Measurements from ENCODE around the gene WNT10A.

Gene WNT10A

DNA sequence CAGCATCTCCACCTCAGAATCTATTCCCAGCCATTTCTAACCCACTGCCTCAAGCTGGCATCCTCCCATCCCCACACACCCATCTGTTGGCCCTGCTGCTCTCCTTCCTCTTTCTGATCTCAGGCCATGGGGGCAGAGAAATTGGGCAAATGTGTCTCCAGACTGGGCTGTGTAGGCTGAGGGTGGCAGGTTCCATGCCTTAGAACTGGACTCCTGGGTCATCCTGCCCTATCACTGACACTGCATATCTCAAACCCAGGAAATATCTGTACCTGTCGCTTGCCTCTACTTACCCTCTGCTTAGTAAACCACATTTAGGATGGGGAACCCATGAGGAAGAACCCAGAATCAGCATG is 1.8 kb downstream of the WNT10A start:
- no peak for DNase-seq (ENCODE audit: low read depth)
- TF ChIP-seq, protein P1, sequence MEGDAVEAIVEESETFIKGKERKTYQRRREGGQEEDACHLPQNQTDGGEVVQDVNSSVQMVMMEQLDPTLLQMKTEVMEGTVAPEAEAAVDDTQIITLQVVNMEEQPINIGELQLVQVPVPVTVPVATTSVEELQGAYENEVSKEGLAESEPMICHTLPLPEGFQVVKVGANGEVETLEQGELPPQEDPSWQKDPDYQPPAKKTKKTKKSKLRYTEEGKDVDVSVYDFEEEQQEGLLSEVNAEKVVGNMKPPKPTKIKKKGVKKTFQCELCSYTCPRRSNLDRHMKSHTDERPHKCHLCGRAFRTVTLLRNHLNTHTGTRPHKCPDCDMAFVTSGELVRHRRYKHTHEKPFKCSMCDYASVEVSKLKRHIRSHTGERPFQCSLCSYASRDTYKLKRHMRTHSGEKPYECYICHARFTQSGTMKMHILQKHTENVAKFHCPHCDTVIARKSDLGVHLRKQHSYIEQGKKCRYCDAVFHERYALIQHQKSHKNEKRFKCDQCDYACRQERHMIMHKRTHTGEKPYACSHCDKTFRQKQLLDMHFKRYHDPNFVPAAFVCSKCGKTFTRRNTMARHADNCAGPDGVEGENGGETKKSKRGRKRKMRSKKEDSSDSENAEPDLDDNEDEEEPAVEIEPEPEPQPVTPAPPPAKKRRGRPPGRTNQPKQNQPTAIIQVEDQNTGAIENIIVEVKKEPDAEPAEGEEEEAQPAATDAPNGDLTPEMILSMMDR (IDR thresholded peaks at IDR 0.05; ENCODE audit: insufficient read depth, low read depth, low read length, missing control alignments), result no peak
- H3K4me3 ChIP-seq (ENCODE audit: low read depth, low read length), result peak overlapping the region; percentile 68

DNA sequence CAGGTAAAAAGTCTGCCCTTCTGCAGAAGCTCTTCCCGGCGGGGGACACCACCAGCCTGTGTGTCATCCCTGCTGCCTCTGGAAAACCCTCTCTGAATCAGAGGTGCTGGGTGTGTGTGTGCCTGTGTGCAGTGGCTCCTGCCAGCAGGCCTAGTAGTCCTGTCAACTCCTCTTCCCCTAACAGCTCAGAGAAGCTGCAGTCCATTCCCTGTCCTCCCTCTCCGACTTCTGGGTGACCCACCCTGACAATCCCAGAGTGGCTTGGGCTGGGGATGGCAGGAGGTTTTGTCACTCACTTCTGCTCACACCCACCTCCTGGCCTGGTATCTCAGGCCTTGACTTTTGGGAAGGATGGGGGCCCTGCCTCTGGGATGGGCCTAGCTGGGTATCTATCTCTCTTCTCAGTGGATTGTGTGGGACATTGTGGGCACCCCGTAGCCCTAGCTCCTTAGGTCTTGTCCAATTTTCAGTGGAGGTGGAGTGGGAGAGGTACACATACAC is 2.3 kb downstream of the WNT10A start:
- peak overlapping the region; percentile 68 for H3K4me3 ChIP-seq (ENCODE audit: low read depth, low read length)
- DNase-seq (ENCODE audit: low read depth), result no peak
- TF ChIP-seq, protein P1 (IDR thresholded peaks at IDR 0.05; ENCODE audit: insufficient read depth, low read depth, low read length, missing control alignments), result no peak

DNA sequence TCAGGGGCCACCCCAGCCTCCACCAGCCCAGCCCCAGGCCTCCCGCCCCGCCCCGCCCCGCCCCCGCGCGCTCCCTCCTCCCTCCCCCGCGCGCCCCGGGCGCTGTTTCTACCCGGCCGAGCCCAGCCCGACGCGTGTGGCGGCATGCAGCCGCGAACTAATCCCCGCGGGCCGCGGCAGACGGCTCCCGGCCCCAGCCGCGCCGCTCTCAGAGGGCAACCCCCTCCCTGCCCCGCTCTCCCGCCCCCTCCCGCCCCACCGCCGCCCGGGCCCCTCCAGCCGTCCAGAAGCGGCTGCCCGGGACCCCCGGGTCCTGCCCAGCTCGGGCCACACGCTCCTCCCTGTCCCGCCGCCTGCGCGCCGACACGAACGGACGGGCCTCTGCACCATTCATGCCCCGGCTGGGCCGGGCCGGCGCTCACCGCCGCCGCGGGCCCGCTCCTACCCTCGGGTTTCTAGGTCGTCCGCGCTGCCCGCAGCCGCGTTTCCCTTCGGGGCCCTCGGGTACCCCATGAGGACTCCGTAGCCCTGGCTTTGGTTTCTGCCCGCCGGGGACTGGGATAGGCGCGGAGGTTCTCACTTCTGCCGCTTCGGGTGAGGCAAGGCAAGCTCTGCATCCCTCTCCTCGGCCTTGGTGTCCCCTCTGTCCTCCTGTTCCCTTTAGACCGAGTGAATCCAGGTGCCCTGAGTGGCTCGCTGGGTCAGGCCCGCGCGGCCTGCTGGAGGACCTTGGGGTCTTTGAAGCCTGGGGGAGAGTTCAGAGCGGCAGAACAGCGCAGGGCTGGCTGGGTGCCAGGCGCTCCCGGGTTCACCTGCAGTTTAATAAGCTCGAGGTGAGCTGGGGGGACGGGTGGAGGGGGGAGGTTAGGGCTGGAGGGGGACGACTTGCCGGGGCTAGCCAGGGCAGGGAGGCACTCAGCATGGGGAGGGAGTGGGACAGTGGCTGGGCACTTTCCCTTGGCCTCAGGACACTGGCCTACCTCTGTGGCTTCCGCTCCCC is 3.1 kb downstream of the WNT10A start:
- TF ChIP-seq, protein P1 (IDR thresholded peaks at IDR 0.05; ENCODE audit: insufficient read depth, low read depth, low read length, missing control alignments), result no peak

DNA sequence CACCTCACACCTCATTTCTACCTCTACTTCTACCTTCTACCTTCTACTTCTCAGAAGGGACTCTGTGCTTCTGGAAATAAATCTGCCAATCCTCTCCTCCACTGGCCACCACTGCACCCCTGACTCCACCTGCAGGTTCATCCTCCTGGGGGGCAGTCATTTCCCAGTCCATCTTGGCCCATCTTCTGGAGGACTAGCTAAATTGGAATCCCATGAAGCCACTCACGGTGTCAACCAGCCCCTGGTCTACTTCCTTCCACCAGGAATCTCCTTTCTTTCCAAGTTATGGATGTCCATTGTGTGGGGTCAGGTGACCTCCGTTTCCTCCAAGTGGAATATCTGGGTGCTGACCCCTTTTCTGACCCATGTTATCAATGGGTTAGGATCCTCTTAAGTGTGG is 3.9 kb downstream of the WNT10A start:
- no peak for DNase-seq (ENCODE audit: low read depth)
- TF ChIP-seq, protein P1 (IDR thresholded peaks at IDR 0.05; ENCODE audit: insufficient read depth, low read depth, low read length, missing control alignments), result no peak
- H3K4me3 ChIP-seq (ENCODE audit: low read depth, low read length), result peak overlapping the region; percentile 70

More for the DNA sequence above, 3.1 kb downstream of the WNT10A start:
- H3K4me3 ChIP-seq (ENCODE audit: low read depth, low read length), result peak overlapping the region; percentile 70
- no peak for DNase-seq (ENCODE audit: low read depth)

DNA sequence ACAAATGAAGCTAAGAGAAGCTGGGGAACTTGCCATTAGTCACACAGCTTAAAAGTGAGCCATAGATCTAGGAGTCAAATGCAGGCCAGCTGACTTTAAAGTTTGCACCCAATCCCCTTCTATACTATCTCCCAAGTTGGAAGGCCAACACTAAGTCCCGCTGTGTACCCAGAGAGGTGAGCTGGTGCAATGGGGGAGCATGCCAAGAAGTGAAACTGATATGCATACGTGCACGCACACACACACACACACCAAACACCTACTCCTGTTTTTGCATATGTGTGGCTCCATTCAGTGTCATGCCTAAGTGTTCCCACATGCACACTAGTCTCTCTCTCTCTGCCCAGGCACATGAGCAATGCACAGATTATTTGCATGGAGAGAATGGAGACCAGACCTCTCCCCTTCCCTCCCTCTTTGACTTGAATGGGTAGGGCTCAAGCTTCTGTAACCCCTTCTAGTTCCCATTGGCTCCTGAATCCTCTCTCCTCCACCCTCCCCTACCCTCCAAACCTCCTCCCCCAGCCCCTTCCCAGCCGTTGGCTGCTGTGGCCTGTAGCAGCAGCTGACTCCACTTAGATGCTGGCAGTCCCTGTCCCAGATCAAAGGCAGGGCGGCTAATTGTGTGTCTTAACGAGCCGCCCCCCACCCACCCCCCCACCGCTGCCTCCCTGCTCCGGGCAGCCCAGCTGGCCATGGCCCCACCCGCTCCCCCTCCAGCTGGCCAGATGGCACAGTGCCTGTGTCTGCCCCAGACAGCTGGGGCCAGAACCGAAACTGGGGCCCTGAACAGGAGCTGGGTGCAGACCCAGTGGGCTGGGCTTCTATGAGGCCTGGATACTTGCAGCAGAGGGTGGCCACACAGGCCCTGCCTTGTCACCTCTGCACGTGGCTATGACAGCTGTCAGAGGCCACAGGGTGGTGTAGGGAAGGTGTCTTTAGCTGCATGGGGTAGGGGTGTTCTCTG is 5.6 kb downstream of the WNT10A start:
- TF ChIP-seq, protein P1 (IDR thresholded peaks at IDR 0.05; ENCODE audit: insufficient read depth, low read depth, low read length, missing control alignments), result no peak
- peak overlapping the region; percentile 9 for H3K4me3 ChIP-seq (ENCODE audit: low read depth, low read length)
- DNase-seq (ENCODE audit: low read depth), result peak; percentile 78

DNA sequence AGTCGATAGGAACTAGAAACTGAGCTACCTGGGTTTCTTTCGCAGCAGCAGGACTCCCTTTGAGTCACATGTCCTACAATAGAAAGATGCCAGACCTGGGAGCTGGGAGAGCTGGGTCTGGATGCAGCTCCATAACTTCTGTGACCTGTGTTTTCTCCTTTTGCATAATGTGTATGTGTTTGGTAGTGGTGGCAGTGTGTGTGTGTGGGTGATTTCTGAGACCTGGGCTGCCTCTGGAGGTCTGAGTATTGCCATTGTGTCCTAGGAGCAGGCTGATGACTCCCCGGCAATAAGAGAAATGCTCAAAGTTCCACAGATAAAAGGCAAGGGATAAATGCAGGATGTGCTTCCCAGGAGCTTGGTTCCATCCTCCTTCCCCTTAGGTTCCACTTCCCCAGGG is 6.4 kb downstream of the WNT10A start:
- no peak for DNase-seq (ENCODE audit: low read depth)
- TF ChIP-seq, protein P1 (IDR thresholded peaks at IDR 0.05; ENCODE audit: insufficient read depth, low read depth, low read length, missing control alignments), result no peak
- H3K4me3 ChIP-seq (ENCODE audit: low read depth, low read length), result no peak overlapping the region; the same call in 1 of the 2 replicates

Measured in GM12865 (cell line).